Stimulated activated CD4-positive, alpha-beta T cell treated with anti-CD3 and anti-CD28 coated beads, TNF-alpha, amount 100 ng/mL, for 48 hours (primary cell): ENCODE data around the gene HEXIM2.
"Not testable (repeated sequence)": the region's sequence is repeated elsewhere in the genome, so short reads cannot be mapped to it uniquely, and the experiment has no call there.

ENCODE experiments used
- DNase-seq, 3 donors: peaks; one replicate each; pipeline ENCODE4 v3.0.0-alpha.2; 2020; ENCODE audit warnings: low read depth in 3 of 3

The HEXIM2 gene

GRCh38 chr17:45168991-45169752 is 7.5 kb downstream of the HEXIM2 start:
- DNase-seq = no peak

DNA sequence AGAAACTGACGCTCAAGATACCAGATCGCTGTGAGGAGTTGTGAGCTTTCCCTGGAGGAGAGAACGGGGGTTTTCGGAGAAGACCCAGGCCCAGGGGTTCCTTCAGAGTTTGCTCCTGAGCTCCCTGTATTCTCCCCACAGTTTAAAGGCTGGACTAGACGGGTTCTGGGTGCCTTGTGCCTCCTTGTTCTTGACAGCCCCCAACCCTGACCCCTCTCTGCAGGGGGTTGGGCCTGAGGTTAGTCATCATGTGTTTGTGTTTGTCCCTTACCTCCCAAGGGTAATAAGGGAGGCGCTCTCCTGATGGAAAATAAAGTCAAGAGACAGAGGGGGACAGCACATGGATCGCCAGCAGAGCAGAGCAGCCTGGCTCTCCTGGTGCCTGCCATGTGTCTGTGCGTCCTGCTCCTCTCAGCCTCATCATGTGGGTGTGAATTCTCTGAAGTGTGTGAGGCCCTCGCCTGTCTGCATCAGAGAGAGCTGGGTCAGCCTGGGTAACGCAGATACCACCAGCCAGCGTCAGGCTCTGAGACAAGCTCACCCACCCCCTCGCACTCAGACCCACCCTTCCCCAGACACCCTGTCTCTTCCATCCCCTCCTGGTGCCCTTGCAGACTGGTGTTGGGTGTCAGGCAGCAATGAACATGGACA is 8.7 kb downstream of the HEXIM2 start:
- DNase-seq = no peak

GRCh38 chr17:45170931-45171337 is 9.3 kb downstream of the HEXIM2 start:
- DNase-seq = no peak

DNA sequence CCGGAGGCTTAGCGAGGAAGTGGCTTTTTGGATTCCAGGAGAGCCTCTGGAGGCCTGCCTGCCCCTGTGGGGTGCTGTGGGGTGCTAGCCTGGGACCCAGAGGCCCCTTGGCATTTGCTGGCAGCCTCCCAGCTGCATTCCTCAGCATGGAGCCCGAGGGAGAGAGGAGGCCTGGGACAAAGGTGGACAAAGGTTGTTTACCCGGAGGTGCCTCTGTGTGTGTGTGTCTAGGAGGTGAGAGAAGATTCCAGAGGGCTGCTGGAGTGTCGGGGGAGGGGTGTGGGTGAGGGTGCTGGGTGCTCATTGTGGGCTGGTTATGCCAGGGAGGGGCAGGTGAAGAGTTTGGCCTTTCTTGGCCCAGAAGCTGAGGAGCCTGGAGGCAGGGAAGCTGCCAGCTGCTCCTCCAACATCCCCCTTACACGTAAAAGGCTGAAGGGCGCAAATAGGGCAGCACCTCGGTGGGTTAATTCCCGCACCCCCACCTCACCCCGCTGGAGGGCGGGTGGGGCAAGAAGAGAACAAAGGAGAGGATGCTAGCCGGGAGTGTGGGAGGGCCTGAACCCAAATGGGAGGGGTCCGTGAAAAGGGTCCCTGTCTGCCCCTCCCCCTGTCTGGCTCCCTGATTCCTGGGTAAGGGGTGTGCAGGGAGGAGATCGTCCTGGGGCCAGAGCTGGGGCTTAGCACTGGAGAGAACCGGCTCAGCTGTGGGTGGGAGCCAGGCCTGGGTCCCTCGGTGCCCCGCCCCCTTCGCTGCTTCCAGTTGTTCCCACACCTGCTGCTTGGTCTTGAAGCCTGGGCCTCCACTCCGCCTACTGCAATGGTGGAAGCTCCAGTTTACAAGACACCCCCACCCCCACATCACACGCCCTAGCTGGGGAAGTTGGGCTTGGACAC is 9.9 kb downstream of the HEXIM2 start:
- DNase-seq = no peak

GRCh38 chr17:45172232-45172540 is 10.5 kb downstream of the HEXIM2 start:
- no peak for DNase-seq

DNA sequence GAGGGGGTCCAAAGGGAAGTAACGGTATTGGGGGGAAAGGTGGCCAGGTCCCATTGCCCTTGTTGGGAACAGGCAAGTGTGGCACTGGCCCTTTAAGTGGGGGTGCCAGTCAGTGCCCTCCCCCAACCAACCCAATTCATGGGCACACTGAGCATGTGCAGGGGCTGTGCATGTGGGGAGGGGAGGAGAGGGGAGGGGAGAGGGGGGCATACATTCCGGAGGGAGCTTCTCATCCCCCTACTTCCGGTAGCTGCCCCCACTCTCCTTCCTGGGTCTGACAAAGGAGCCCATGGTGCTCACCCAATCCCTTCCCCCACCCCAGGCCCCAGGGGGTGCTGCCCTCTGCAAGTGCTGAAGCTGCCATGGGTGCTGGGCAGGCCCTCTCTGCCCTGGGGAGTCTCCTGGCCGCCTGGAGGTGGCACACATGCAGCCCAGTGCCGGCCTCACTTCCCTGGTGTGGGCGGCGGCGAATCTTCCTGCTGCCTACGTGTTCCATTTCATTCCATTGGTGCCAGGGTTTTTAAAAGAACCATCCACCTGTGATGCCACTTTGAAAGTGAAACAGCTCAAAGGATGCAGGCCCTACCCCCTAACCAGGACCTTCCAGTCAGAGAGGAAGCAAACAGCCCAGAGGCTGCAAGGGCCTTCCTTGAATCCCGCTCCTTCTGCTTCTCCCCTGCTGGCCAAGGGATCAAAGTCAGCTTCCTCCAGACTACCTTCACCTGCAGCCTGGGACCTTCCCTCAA is 11.0 kb downstream of the HEXIM2 start:
- peak; percentile 24 to 48 (median 30) for DNase-seq

DNA sequence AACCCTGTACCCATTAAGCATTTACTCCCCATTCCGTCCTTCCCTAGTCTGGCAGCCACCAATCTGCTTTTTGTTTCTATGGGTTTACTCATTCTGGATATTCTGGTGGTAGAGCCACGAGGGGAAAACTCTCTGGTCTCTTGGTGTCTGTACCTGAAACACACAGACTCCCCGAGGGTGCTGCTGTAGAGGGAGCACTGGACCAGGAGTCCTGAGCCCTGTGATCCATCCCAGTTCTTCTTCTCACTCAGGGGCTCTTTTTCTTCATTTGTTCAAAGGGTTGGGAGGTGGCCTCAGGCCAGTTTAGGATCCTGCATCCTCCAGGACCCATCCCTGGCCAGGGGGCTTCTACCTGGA is 14.1 kb downstream of the HEXIM2 start:
- DNase-seq = no peak

GRCh38 chr17:45177563-45177962 is 15.9 kb downstream of the HEXIM2 start:
- no peak for DNase-seq

GRCh38 chr17:45184144-45184543 is 22.5 kb downstream of the HEXIM2 start:
- DNase-seq = no peak

DNA sequence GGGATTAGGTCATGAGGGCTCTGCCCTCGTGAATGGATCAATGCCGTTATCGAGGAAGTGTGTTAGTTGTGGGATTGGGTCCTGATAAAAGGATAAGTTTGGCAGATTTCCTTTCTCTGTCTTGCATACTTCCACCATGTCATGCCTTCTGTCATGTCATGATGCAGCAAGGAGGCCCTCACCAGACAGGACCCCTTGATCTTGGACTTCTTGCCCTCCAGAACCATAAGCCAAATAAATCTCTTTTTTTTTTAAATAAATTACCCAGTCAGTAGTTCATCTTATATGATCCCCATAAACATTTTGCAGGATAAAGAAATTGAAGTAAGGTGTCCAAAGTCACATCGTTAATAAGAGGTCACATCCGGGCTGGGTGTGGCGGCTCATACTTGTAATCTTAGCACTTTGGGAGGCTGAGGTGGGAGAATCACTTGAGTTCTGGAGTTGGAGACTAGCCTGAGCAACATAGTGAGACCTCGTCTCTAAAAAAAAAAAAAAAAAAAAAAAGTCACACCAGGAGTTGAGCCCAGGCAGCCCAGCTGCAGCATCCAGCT is 25.2 kb downstream of the HEXIM2 start:
- DNase-seq = no peak

GRCh38 chr17:45189009-45189408 is 27.3 kb downstream of the HEXIM2 start:
- DNase-seq = no peak

- DNase-seq = no peak
Measured at GRCh38 chr17:45190503-45191255, 29.0 kb downstream of the HEXIM2 start.

DNA sequence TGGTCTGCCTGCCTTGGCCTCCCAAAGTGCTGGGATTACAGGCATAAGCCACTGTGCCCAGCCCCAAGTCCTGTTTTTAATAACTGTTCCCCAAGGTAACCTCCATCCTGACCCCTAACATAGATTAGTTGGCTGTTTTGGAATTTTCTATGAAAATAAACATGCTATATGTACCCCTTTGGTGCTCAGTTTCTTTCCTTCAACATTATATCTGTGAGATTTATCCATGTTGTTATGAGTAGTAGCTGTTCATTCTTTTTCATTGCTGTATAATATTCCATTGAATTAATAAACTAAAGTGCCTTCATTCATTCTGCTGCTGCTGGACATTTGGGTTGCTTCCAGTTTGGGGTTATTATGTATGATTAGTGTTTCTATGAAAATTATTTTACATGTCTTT is 33.7 kb downstream of the HEXIM2 start:
- no peak for DNase-seq

DNA sequence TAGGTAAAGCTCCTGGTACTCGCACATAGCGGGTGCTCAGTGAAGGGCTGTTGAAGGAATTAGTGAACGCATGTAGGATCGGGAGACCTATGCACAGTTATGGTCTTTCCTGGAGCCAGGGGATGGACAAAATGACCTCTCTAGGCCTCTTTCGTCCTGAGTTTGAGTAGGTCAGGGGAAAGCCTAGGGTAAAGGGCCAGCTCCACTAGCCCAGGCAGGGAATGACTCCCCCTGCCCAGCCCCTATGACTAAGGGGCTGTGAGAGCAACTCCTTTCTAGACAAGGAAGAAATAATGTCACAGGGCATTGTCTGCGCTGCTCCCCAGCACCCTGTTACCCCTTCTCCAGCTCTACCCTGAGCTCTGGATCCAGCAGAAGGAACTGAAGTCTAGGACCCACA is 35.4 kb downstream of the HEXIM2 start:
- no peak for DNase-seq

DNA sequence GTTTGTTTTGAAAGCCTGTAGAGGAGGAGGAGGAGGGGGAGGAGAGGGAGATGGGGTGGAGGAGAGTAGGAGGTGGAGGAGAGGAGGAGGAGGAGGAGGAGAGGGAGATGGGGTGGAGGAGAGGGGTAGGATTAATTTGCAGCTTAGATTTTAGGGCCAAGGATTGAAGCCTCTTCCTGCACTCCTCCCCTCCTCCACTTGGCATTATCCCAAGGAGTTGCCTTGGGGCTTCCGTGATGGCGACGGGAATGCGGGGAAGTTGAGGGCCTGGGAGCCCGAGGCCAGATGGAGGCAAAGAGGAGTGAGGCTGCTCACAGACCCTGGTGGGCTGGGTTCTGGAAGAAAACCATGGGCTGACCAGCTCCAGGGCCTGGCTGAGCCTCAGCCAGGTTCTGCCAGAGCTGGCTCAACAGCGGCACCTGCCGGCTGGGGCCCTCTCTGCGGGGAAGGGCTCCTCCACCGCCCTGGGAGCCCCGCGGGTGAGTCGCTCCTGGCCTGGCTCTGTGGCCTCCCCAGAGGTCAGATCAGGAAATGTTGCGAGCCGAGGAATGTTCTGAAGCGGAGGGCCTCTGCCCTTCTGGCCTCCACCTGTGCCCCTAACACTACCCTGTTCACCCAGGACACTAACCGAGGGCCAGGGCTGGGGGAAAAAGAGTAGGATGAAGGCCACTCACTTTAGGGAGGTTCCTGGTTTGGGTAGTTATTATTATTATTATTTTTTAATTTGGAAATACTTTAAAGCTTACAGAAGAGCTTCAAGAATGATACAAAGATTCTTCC is 36.1 kb downstream of the HEXIM2 start:
- peak; percentile 80 to 91 (median 89) for DNase-seq

GRCh38 chr17:45200701-45201100 is 39.0 kb downstream of the HEXIM2 start:
- no peak for DNase-seq

- DNase-seq = no peak
Measured at GRCh38 chr17:45201457-45201856, 39.8 kb downstream of the HEXIM2 start.

DNA sequence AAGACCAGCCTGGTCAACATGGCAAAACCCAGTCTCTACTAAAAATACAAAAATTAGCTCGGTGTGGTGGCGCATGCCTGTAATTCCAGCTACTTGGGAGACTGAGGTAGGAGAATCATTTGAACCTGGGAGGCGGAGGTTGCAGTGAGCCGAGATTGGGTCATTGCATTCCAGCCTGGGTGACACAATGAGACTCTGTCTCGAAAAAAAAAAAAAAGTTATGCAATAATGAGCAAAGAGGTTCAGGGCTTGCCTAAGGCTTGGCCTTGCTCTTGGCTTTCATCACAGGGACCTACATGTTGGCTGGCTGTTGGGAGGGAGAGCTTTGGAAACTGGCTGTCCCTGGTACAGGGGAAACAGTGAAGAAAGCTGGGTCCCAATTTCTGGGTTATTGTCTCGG is 40.2 kb downstream of the HEXIM2 start:
- not testable (repeated sequence) for DNase-seq

DNA sequence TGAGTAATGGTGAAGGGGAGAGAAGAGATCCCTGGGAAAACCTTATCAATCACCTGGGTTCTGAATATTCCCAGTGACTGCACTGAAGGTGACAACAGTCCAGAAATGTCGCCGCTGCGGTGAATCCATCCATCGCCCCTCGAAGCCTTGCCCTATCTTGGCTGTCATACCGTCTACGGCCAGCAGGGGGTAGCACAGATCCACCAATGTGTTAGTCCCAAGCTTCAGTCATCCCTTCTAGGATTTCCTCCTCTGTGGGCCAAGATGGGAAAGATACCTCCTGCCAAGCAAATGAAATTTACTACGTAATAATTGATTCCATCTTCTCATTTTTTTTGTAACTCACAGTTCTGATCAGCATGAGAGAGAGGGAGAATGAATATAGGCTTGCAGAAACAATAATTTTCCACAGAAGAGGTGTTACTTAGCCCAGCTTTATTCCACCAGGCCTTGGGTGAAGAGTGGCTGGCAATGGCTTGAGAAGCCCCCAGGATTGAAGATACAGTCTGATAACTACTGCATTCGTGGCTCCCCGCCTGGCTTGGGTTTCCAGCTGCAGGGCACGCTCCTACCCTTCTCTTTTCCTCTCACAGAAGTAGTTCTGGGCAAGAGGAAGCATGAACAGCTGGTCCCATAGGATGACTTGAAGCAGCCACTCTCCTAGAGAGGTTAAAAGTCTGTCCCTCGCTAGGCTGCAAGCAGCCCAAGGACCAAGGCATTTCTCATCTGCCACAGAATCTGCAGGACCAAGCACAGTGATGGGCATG is 57.4 kb downstream of the HEXIM2 start:
- peak; percentile 68 to 91 (median 75) for DNase-seq
